WTC11 (cell line): Measurements from ENCODE around the gene PPM1L.

Source experiments
- CTCF ChIP-seq: fragments of 200-600 bp; IDR thresholded peaks from 2 replicates; pipeline ENCODE4 v1.8.0; 2022; ENCODE audit warnings: antibody characterized with exemption
- E2F5 ChIP-seq: sonication (generic); formaldehyde crosslinking; IDR thresholded peaks from 2 replicates; pipeline ENCODE4 v1.8.1; 2022; ENCODE audit warnings: mild to moderate bottlenecking, moderate library complexity, missing genetic modification reagents
- NR2C2 ChIP-seq: sonication (generic); formaldehyde crosslinking; IDR thresholded peaks from 2 replicates; pipeline ENCODE4 v1.8.0; 2022; ENCODE audit warnings: mild to moderate bottlenecking, missing genetic modification reagents
- PRDM15 ChIP-seq: sonication (generic); formaldehyde crosslinking; IDR thresholded peaks from 2 replicates; pipeline ENCODE4 v1.8.0; 2022; ENCODE audit warnings: missing genetic modification reagents
- RELA ChIP-seq: sonication (generic); formaldehyde crosslinking; IDR thresholded peaks from 2 replicates; pipeline ENCODE4 v1.8.1; 2022; ENCODE audit warnings: missing genetic modification reagents, mild to moderate bottlenecking, borderline replicate concordance
- TP53 ChIP-seq: sonication (generic); formaldehyde crosslinking; IDR thresholded peaks from 2 replicates; pipeline ENCODE4 v1.8.1; 2023; ENCODE audit warnings: mild to moderate bottlenecking, missing genetic modification reagents
- ZBTB21 ChIP-seq: sonication (generic); formaldehyde crosslinking; IDR thresholded peaks from 2 replicates; pipeline ENCODE4 v1.8.1; 2023; ENCODE audit warnings: mild to moderate bottlenecking, missing genetic modification reagents, borderline replicate concordance
- ZMAT4 ChIP-seq: fragments of 250-450 bp; sonication (Bioruptor Pico); IDR thresholded peaks from 2 replicates; pipeline ENCODE4 v1.9.0; 2021; ENCODE audit warnings: mild to moderate bottlenecking

GRCh38 chr3:160725338-160725737, 30.7 kb upstream of the PPM1L start:
- TF ChIP-seq CTCF (no peak), TP53 (CRISPR knock-in tag) (no peak), NR2C2 (CRISPR knock-in tag) (no peak), ZBTB21 (CRISPR knock-in tag) (no peak), ZMAT4 (CRISPR knock-in tag) (no peak), RELA (CRISPR knock-in tag) (no peak), E2F5 (CRISPR knock-in tag) (no peak), PRDM15 (no peak)
